Hepatocyte (in vitro differentiated cells): ENCODE results near the gene TSNAX. TPM values are rescaled to one million over a fixed set of nuclear protein-coding genes. Genes with fewer than 3 reads are reported as not detected.

Experiments used
- DNase-seq: peaks from one replicate; pipeline ENCODE4 v3.0.0-alpha.2; 2016; ENCODE audit warnings: low spot score
- H2AFZ ChIP-seq: fragments of 200-600 bp; sonication (generic); 2 replicates; pipeline ENCODE4 v1.6.0; 2016; ENCODE audit warnings: antibody characterized with exemption, mild to moderate bottlenecking
- H3K27ac ChIP-seq: fragments of 200-600 bp; sonication (generic); 2 replicates; pipeline ENCODE4 v1.5.1; 2016; ENCODE audit warnings: mild to moderate bottlenecking
- H3K27me3 ChIP-seq: fragments of 200-600 bp; sonication (generic); 2 replicates; pipeline ENCODE4 v1.6.1; 2016
- H3K36me3 ChIP-seq: fragments of 200-600 bp; sonication (generic); replicated peaks from 2 replicates; pipeline ENCODE4 v1.5.1; 2016; ENCODE audit warnings: low read depth; ENCODE audit not compliant: insufficient read depth
- H3K4me1 ChIP-seq: fragments of 200-600 bp; sonication (generic); 2 replicates; pipeline ENCODE4 v1.5.1; 2016; ENCODE audit warnings: mild to moderate bottlenecking, moderate library complexity; ENCODE audit not compliant: insufficient read depth
- H3K4me2 ChIP-seq: fragments of 200-600 bp; sonication (generic); 2 replicates; pipeline ENCODE4 v1.6.0; 2016
- H3K4me3 ChIP-seq: fragments of 200-600 bp; sonication (generic); 2 replicates; pipeline ENCODE4 v1.5.1; 2016; ENCODE audit warnings: mild to moderate bottlenecking
- H3K79me2 ChIP-seq: fragments of 200-600 bp; sonication (generic); 2 replicates; pipeline ENCODE4 v1.6.0; 2017; ENCODE audit warnings: mild to moderate bottlenecking
- H3K9me2 ChIP-seq: fragments of 200-600 bp; sonication (generic); replicated peaks from 2 replicates; pipeline ENCODE4 v1.6.0; 2017; ENCODE audit warnings: mild to moderate bottlenecking; ENCODE audit not compliant: insufficient read depth
- H3K9me3 ChIP-seq: fragments of 200-600 bp; sonication (generic); 2 replicates; pipeline ENCODE4 v1.5.1; 2016; ENCODE audit warnings: low read depth, mild to moderate bottlenecking
- H4K20me1 ChIP-seq: fragments of 200-600 bp; sonication (generic); 2 replicates; pipeline ENCODE4 v1.6.0; 2016; ENCODE audit warnings: mild to moderate bottlenecking; ENCODE audit not compliant: insufficient read depth, poor library complexity, severe bottlenecking
- EZH2 ChIP-seq: fragments of 200-600 bp; sonication (generic); IDR thresholded peaks from 2 replicates; pipeline ENCODE4 v1.6.1; 2016; ENCODE audit warnings: antibody characterized with exemption, mild to moderate bottlenecking, borderline replicate concordance
- EZH2phosphoT487 ChIP-seq: fragments of 200-600 bp; sonication (generic); IDR thresholded peaks from one replicate; pipeline ENCODE4 v1.6.1; 2018; ENCODE audit warnings: antibody characterized with exemption, mild to moderate bottlenecking, low read depth, moderate library complexity; ENCODE audit not compliant: unreplicated experiment, severe bottlenecking
- WGBS: methylation state at CpG from one replicate; pipeline ENCODE4 v1.1.6; 2016; ENCODE audit warnings: low lambda C conversion rate; ENCODE audit errors: missing lambda C conversion rate; 5-methylcytosine and 5-hydroxymethylcytosine counted together
- polyA plus RNA-seq: library from polyadenylated mRNA; unstranded; fragments of >200 nt; fragmentation: Nextera tagmentation; extraction: Ambion mirVana; gene quantifications from 2 replicates; pipeline ENCODE4 v1.2.1, GENCODE V29; 2016
- total RNA-seq: library from RNA; depleted of rRNA; stranded (reverse); fragments of >200 nt; gene quantifications from 2 replicates; pipeline ENCODE4 v1.2.3, GENCODE V29; 2014
- TF ChIP-seq, protein P1 (sequence below): fragments of 200-600 bp; sonication (generic); IDR thresholded peaks from 2 replicates; pipeline ENCODE4 v1.5.1; 2016; ENCODE audit warnings: antibody characterized with exemption, mild to moderate bottlenecking; ENCODE audit not compliant: poor library complexity

Gene TSNAX
- total and polyA plus RNA-seq, 2 experiments from 2014 or later = 26.8 to 42.2 TPM

DNA sequence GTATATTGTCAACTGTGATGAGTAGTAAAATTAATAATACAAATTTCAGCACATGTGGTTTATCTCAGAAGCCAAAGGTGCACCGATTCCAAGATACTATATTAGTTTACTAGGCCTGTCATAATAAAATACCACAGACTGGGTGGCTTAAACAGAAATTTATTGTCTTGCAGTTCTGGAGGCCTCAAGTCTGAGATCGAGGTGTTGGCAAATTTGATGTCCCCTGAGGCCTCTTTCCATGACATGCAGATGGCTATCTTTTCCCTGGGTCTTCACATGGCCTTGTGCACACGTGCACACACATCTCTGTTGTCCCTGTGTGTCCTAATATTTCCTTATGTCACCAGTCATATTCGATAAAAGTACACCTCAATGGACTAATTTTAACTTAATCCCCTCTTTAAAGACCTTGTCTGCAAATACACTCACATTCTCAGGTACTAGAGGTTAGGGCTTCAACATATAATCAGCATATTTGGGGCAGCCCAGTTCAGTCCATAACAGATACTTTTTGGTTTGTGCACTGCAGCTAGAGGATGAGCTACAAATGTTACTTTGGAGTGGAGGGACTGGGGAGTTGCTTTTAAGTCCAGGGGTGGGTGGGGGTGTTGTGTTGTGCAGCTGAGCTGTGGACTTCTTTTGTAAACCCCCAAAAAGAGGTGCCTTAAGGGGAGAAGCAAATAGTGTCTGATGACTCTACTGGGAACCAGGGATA lies 21.4 kb downstream of the TSNAX start:
- WGBS = 66% methylated on average over 4 of the region's 4 CpGs
- H3K4me1 ChIP-seq = no peaks in the 10 kb centered on the region

DNA sequence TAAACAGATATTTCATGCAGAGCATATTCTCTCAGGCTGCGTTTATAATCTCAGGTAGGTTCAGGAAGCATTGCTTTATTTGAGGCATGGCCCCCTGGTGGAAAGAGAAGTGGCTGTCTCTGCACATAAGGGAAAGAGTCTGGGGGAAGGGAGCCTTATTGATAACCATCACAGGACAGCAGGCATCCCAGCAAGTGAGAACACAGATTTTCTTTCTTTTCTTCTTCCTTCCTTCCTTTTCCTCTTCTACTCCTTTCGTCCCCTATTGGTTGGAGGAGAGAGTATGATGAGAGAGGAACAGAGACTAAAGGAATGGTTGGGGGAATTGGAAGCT lies 21.9 kb downstream of the TSNAX start:
- H3K79me2 ChIP-seq = peaks cover 20% of the 10 kb centered on the region
- H3K9me2 ChIP-seq = no peaks in the 10 kb centered on the region
- no peaks in the 10 kb centered on the region for H3K4me1 ChIP-seq
- H2AFZ ChIP-seq = no peak overlapping the region
- TF ChIP-seq, protein P1, sequence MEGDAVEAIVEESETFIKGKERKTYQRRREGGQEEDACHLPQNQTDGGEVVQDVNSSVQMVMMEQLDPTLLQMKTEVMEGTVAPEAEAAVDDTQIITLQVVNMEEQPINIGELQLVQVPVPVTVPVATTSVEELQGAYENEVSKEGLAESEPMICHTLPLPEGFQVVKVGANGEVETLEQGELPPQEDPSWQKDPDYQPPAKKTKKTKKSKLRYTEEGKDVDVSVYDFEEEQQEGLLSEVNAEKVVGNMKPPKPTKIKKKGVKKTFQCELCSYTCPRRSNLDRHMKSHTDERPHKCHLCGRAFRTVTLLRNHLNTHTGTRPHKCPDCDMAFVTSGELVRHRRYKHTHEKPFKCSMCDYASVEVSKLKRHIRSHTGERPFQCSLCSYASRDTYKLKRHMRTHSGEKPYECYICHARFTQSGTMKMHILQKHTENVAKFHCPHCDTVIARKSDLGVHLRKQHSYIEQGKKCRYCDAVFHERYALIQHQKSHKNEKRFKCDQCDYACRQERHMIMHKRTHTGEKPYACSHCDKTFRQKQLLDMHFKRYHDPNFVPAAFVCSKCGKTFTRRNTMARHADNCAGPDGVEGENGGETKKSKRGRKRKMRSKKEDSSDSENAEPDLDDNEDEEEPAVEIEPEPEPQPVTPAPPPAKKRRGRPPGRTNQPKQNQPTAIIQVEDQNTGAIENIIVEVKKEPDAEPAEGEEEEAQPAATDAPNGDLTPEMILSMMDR = peak; percentile 32
- no peak for TF ChIP-seq EZH2
- no peak overlapping the region for H3K27ac ChIP-seq
- no peaks in the 10 kb centered on the region for H3K27me3 ChIP-seq
- H3K4me3 ChIP-seq = no peak overlapping the region
- no peaks in the 10 kb centered on the region for H4K20me1 ChIP-seq
- H3K4me2 ChIP-seq = no peak overlapping the region
- DNase-seq = peak; percentile 53
- H3K36me3 ChIP-seq = no peaks in the 10 kb centered on the region
- H3K9me3 ChIP-seq = no peaks in the 10 kb centered on the region
- 60% methylated on average over 2 of the region's 2 CpGs for WGBS

More for the DNA sequence above, 21.4 kb downstream of the TSNAX start:
- Histone ChIP-seq H3K27me3 (no peaks in the 10 kb centered on the region), H3K79me2 (peaks cover 20% of the 10 kb centered on the region), H2AFZ (no peak overlapping the region), H3K4me2 (no peak overlapping the region), H3K4me3 (no peak overlapping the region), H3K9me2 (no peaks in the 10 kb centered on the region), H3K36me3 (no peaks in the 10 kb centered on the region), H4K20me1 (no peaks in the 10 kb centered on the region), H3K27ac (no peak overlapping the region), H3K9me3 (no peaks in the 10 kb centered on the region)
- TF ChIP-seq EZH2 (no peak), EZH2phosphoT487 (no peak)
- TF ChIP-seq, protein P1 = no peak
- DNase-seq = no peak

DNA sequence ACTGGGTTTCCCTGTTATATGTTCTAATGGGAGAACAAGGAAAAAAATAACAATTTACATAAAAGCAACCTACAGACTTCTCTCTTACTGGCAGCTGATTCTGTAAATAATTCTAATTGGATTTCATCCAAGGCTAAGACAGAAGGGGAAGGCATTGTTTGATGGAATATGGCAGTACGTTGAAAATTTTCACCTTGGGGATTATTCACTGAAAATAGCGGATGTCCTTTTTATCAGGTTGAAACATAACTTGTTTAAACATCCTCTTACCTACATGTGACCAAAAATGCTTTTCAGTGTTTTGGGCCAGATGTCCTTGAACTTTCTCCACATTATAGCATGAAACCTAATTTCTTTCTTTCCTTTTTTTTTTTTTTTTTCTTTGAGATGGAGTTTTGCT lies 24.9 kb downstream of the TSNAX start:
- Histone ChIP-seq H3K4me3 (no peak overlapping the region), H3K79me2 (peaks cover 20% of the 10 kb centered on the region), H4K20me1 (no peaks in the 10 kb centered on the region), H3K27me3 (no peaks in the 10 kb centered on the region), H3K9me3 (no peaks in the 10 kb centered on the region), H3K4me2 (no peak overlapping the region), H3K36me3 (no peaks in the 10 kb centered on the region), H3K9me2 (no peaks in the 10 kb centered on the region), H2AFZ (no peak overlapping the region), H3K4me1 (no peaks in the 10 kb centered on the region), H3K27ac (no peak overlapping the region)
- no peak for TF ChIP-seq EZH2
- TF ChIP-seq, protein P1 = no peak
- no peak for TF ChIP-seq EZH2phosphoT487
- DNase-seq = no peak
- 85% methylated on average over 2 of the region's 2 CpGs for WGBS
